Muscle of arm (tissue), 12 donors: ENCODE measurements around the gene DNM3. TPM values are rescaled to one million over a fixed set of nuclear protein-coding genes. Genes with fewer than 3 reads are reported as not detected.

ENCODE experiments used
- DNase-seq: peaks from one replicate; pipeline ENCODE4 v3.0.0-alpha.2; 2013
- polyA plus RNA-seq, 12 donors: library from polyadenylated mRNA; unstranded; fragments of 120-200 nt; gene quantifications; one replicate each; pipeline ENCODE4 v1.2.1, GENCODE V29; 2013; ENCODE audit not compliant: insufficient read length in 12 of 12

Gene DNM3
- polyA plus RNA-seq, 12 donors: 2.6 to 6.3 (median 4.2) TPM; not detected in 1

- DNase-seq: no peak
These were observed 75.0 kb downstream of the DNM3 start for GRCh38 chr1:171916315-171916771.

DNA sequence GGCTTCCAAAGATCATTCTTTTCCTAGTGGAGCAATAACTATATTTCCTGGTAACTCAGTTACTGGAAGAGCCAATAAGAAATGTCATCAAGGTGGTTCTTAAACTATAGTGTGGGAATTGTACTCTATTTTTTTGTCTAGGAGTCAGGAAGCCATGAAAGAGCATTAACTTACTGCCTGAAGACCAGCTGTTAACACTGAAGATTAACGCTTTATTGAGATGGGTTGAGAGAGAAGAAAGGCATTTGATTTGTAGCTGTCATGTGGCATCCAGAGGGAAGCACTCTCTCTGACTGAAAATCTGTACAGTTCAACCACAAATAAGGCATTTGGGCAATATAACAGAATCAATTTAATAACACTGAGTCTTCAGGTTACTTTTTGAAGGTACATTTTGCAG is 76.0 kb downstream of the DNM3 start:
- DNase-seq: no peak

- DNase-seq: no peak
These were observed 78.9 kb downstream of the DNM3 start for GRCh38 chr1:171919891-171920887.

DNA sequence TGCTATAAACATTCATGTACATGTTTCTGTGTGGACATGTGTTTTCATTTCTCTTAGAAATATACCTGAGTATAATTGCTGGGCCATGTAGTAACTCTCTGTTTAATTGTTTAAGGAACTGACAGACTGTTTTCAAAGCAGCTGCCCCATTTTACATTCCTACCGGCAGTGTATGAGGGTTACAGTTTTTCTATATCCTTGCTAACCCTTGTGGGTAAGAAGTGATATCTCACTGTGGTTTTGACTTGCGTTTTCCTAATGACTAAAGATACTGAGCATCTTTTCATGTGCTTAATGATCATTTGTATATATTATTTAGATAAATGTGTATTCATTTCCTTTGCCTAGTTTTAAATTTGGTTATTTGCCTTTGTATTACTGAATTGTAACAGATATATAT is 81.7 kb downstream of the DNM3 start:
- DNase-seq: no peak

DNA sequence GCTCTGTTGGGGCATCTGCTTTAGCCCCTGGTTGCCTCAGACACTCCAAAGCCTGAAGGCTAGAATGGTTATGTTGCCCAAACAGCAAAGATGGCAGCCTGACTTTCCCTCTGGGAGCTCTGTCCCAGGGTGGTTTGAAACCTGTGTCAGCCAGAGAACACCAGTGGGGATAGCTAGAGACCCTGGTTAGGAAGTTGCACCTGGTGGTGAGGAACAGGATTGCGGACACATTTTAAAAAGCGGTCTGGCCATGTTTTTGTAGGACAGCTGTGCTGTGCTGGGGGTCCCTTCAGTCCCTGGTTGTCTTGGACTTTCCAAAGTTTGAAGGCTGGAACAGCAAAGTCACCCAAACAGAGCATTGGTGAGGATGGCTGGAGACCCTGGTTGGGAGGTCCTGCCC is 87.8 kb downstream of the DNM3 start:
- no peak for DNase-seq

DNA sequence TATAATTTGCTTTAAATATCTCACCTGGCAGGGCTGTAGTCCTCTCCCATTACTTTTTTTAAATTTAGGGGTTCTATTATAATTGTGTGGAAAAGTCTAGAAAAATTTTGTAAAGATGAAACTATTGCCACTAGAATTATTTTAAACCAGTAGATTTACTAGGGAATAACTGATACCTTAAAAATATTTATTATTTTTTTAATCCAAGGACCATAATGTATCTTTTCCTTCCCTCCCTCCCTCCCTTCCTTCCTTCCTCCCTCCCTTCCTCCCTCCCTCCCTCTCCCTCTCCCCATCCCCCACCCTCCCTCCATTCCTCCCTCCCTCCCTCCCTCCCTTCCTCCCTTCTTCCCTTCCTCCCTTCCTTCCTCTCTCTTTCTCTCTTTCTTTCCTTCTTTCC is 90.5 kb downstream of the DNM3 start:
- no peak for DNase-seq

DNA sequence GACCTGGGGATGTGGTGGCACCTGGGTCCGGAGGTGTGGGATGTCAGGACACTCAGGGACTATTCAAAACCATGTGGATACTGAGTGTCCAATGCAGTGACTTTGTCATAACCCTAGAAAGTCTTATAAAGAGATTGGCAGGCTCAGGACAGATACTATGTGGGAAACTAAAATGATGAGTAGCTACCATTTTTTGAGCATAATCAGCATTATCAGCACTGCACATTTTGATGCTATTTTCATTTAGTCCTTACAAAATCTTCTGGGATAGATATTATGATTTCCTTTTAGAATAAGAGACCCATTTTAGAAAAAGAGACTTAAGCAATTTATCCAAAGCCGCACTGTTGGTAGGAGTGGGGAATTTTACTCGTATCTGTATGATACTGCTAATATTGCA is 93.4 kb downstream of the DNM3 start:
- no peak for DNase-seq

DNA sequence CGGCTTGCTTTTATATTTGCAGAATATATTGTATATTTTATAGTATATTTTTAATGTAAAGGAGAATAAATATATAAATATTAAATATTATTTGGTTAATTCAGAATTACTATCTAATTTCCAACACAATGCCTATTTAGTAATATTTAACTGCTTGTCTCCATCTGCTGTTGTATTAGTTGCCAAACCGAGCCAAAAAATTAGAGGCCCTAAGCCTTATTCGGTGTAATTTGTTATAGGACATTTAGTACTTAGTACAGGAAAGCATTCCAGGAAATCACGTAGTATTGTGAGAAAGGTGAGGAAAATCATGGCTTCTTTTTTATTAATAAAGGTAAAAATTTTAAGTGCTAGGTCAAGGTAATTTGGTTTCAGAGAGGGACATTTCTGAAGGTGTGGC is 93.8 kb downstream of the DNM3 start:
- DNase-seq: no peak

GRCh38 chr1:171935664-171936063 is 94.4 kb downstream of the DNM3 start:
- no peak for DNase-seq

- no peak for DNase-seq
These were observed 96.6 kb downstream of the DNM3 start for GRCh38 chr1:171937938-171938337.

GRCh38 chr1:171939740-171940139 is 98.4 kb downstream of the DNM3 start:
- DNase-seq: no peak

- DNase-seq: no peak
These were observed 99.1 kb downstream of the DNM3 start for GRCh38 chr1:171940368-171940767.

- no peak for DNase-seq
These were observed 100.6 kb downstream of the DNM3 start for GRCh38 chr1:171941920-171942319.

GRCh38 chr1:171943973-171944561 is 102.8 kb downstream of the DNM3 start:
- DNase-seq: no peak

GRCh38 chr1:171948511-171948910 is 107.2 kb downstream of the DNM3 start:
- DNase-seq: no peak

GRCh38 chr1:171949316-171949715 is 108.0 kb downstream of the DNM3 start:
- no peak for DNase-seq

GRCh38 chr1:171953835-171954234 is 112.5 kb downstream of the DNM3 start:
- DNase-seq: no peak

GRCh38 chr1:171954361-171954760 is 113.1 kb downstream of the DNM3 start:
- no peak for DNase-seq

DNA sequence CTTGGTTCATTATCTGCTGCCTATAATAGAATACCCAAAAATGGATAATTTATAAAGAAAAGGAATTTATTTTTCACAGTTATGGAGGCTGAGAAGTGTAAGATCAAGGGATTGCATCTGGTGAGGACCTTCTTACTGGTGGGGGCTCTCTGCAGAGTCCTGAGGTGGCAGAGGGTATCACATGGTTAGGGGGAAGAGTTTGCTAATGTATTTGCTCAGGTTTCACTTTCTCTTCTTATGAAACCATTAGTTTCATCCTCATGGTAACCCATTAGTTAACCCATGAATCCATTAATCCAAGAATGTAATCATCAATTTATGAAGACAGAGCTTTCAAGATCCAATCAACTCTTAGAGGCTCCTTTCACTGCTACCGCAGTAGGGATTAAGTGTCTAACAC is 120.6 kb downstream of the DNM3 start:
- DNase-seq: no peak

DNA sequence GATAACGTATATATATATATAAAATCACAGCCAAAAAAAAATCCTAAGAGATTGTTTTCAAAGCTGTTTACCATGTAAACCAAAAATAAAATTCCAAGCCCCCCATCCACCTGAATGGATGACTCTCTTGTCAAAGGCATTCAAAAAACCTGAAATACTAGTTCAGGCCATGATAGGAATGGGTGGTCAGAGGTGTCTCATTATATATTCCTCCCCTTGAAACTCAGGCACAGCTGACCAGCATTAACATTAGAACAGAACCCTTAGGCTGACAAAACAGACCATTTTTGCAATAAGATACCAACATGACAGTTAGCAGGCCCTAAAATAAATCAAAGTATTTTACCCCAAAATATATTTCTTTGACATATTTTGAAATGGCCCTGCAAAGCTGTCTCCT is 122.5 kb downstream of the DNM3 start:
- no peak for DNase-seq

DNA sequence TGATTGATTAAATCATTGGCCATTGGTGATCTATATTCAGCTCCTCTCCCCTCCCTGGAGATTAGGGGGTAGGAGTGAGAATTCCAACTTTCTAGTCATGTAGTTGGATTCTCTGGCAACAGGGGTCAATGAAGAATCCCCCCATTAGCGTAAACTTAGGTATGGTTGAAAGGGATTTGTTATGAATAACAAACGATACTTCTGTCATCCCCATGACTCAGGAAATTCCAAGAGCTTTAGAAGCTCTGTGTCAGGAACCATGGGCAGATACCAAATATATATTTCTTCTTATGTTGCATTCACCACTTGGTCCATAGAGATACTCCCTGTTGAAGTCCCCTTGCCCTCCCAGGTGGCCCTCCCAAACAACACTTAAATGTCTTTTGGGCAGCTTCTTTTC is 124.5 kb downstream of the DNM3 start:
- no peak for DNase-seq

GRCh38 chr1:171966426-171967220 is 125.3 kb downstream of the DNM3 start:
- DNase-seq: no peak
